ENCODE measurements around the gene ZCCHC3.

Gene ZCCHC3

DNA sequence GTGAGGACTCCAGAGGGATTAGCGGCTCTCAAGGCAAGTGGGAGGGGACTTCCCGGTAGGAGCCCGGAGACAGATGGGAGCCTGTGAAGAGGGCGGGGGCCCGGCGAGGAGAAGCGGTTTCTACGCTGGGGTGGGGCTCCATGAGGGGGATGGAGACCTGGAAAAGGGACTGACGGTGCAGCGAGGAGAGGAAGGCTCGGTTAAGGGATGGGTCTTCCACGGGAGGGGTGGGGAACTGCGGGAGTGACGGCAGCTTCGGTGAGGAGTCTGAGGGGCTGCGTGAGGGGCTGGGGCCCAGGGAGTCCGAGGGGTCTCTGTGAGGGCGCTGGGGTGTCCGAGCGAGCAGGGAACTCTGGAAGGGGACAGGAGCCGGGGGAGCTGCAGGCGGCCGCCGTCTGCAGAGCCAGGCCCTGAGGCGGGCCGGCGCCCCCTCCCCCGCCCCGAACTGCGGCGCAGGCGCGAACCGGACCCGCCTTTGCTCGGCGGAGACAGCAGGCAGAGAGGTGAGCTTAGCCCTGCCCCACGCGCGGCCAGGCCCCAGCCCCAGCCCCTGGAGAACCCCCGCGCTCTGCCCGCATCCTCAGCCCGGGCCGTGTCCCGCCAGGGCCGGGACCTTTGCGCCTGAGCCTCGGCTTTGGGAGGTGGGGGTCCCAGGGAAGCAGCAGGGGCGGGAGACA, 49.4 kb downstream of the ZCCHC3 start, which contains the start of gene NRSN2:
Gene NRSN2 (plus strand): TSS at position 472 of the 677 bp plus-strand sequence. CDS start 2,533 bp downstream, outside the sequence.
- no peak for DNase-seq (ENCODE audit: low read depth)

DNA sequence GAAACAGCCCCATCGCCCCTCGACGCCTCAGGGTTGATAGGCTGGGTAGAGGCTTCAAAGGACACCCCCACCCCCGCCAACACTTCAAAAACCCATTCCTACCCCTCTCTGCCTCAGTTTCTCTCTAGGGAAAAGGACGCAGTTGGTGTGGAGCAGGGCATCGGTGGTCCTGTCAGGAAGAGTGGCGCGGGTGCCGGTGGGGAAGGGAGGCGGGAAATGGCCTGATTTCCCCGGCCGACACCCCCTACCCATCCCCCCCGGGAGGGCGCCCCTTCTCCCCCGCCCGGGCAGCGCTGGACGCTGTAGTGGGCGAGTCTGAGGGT, 49.9 kb downstream of the ZCCHC3 start:
- DNase-seq (ENCODE audit: low read depth) = no peak

DNA sequence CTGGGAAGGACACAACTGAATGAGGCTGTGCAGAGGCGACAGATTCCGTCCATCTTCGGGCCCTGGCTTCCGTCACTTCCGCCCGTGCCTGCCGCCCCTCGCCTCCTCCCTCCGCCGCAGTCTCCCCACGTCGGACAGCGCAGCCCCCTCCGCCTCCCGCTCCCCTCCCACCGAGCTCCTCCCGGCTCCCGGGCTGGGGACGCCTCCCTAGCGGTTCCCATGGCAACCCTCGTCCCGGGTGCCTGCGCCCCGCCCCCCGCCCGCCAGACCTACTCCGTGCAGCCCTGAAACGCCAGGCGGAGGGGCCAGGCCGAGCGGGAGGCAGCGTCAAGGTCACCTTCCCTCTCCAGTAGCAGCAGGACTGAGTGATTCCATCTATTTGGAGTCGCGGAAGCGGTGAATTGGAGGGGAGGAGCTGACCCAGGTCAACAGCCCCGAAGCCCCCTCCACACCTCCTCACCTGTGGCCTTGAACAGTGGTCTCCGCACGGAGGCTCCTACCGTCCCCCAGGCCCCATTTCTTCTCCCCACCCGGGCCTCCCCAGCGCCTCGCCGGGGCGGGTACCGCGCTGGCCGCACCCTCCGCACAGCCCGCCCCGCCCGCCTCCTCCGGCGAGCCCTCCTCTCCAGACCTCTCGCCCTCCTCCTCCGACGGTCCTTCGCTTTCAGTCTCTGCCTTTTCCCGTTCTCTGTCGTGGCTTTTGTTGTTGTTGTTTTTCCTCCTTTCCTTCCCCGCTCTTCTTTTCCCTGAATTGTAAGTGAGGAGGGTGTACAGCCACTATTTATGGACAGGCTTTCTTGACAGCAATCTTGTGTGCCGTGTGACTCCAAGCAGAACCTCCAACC, 50.5 kb downstream of the ZCCHC3 start:
- peak; percentile 85 for DNase-seq (ENCODE audit: low read depth)

DNA sequence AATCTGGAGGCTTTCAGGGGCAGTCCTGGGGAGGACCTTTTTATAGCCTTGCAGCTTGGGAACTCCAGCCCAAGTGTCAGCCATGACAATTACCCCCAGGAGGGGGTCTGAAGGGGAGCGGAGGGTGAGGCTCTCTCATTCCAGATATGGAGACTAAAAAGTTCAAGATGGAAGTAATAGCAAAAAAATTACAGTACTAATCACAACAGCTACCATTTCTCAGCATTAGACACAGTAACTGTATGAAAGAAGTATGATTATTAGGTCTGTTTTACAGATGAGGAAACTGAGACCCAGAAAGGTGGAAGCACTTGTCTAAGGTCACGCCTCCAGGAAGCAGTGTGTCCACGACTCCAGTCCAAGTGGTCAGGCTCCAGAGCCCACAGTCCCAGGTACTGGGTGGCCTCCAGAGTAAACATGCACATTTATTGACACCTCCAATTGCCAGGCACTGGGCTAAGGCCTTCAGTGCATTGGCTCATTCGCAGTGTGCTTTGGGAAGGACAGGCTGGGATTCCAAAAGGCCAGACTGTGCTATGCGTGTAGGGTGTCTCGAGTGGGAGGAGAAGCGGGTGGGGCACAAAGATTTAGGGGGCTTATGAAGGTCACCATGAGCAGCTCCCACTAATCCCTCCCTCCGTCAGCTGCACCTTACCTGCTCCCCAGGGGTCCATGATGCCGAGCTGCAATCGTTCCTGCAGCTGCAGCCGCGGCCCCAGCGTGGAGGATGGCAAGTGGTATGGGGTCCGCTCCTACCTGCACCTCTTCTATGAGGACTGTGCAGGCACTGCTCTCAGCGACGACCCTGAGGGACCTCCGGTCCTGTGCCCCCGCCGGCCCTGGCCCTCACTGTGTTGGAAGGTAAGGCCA, 51.8 kb downstream of the ZCCHC3 start:
- DNase-seq (ENCODE audit: low read depth) = no peak

Measured in GM04504 (cell line).